Lung (tissue), 12 donors: ENCODE data around the gene CLIC1. TPM values are rescaled to one million over a fixed set of nuclear protein-coding genes. Genes with fewer than 3 reads are reported as not detected.
A peak's percentile ranks its signal among the peaks of the same experiment; 100 is the strongest.

ENCODE experiments used
- ATAC-seq: fragments of 200-7000 bp; cut with Tn5 transposase; one replicate; pipeline ENCODE4 v1.9.1; 2020; ENCODE audit warnings: moderate number of reproducible peaks; ENCODE audit not compliant: insufficient read depth, low FRiP score
- DNase-seq, 3 donors: peaks; one replicate each; pipeline ENCODE4 v3.0.0-alpha.2; 2013 to 2017
- H3K27ac ChIP-seq, 2 donors: one replicate each; pipeline ENCODE4 v1.5.1; 2013; ENCODE audit warnings: mild to moderate bottlenecking in 2 of 2, moderate library complexity in 2 of 2, control low read depth in 1 of 2, inconsistent platforms in 1 of 2, low read depth in 1 of 2, low read length in 1 of 2
- H3K27me3 ChIP-seq, 3 donors: one replicate each; pipeline ENCODE4 v1.5.1; 2013; ENCODE audit warnings: low read length in 2 of 3; ENCODE audit not compliant: control insufficient read depth in 3 of 3, insufficient read depth in 3 of 3
- H3K36me3 ChIP-seq, 4 donors: one replicate each; pipeline ENCODE4 v1.5.1; 2013; ENCODE audit warnings: low read length in 4 of 4, mild to moderate bottlenecking in 1 of 4, moderate library complexity in 1 of 4; ENCODE audit not compliant: control insufficient read depth in 4 of 4, insufficient read depth in 4 of 4
- H3K4me1 ChIP-seq, 5 donors: one replicate each; pipeline ENCODE4 v1.5.1; 2013; ENCODE audit warnings: low read length in 5 of 5, mild to moderate bottlenecking in 2 of 5, moderate library complexity in 1 of 5; ENCODE audit not compliant: control insufficient read depth in 5 of 5, insufficient read depth in 5 of 5
- H3K4me3 ChIP-seq: one replicate; pipeline ENCODE4 v1.5.1; 2013; ENCODE audit warnings: mild to moderate bottlenecking, control low read depth, moderate library complexity
- H3K9ac ChIP-seq, 2 donors: one replicate each; pipeline ENCODE4 v1.5.1; 2013; ENCODE audit warnings: low read length in 2 of 2, control low read depth in 1 of 2; ENCODE audit not compliant: insufficient read depth in 1 of 2
- H3K9me3 ChIP-seq, 4 donors: one replicate each; pipeline ENCODE4 v1.5.1; 2013; ENCODE audit warnings: low read length in 3 of 4, mild to moderate bottlenecking in 1 of 4, moderate library complexity in 1 of 4; ENCODE audit not compliant: control insufficient read depth in 4 of 4, insufficient read depth in 3 of 4
- CTCF ChIP-seq: IDR thresholded peaks from 2 replicates; pipeline ENCODE4 v1.5.1; 2012; ENCODE audit warnings: mild to moderate bottlenecking; ENCODE audit errors: control extremely low read depth, extremely low read depth
- WGBS, 2 donors: extraction: QIAGEN DNeasy Blood & Tissue Kit; methylation state at CpG; one replicate each; pipeline ENCODE4 v1.1.7; 2013; 5-methylcytosine and 5-hydroxymethylcytosine counted together
- polyA plus RNA-seq, 2 donors: library from polyadenylated mRNA; stranded (reverse); fragments of 200-250 nt; gene quantifications; one replicate each; pipeline ENCODE4 v1.2.1, GENCODE V29; 2013
- total RNA-seq, 2 donors: library from RNA; depleted of rRNA in 1 of 2; stranded (reverse); fragments of >200 nt in 1 of 2; gene quantifications; one replicate each; pipeline ENCODE4 v1.2.1, GENCODE V29; 2014 to 2021
- donor health status: control.
- donor health status: control.
- donor health status: Bipolar disorder and iron deficiency.
- donor health status: healthy.
- donor health status: DM: yes; HTN: yes; CAD: no.

Gene CLIC1
- total and polyA plus RNA-seq, 4 donors: 231 to 763 (median 378) TPM

DNA sequence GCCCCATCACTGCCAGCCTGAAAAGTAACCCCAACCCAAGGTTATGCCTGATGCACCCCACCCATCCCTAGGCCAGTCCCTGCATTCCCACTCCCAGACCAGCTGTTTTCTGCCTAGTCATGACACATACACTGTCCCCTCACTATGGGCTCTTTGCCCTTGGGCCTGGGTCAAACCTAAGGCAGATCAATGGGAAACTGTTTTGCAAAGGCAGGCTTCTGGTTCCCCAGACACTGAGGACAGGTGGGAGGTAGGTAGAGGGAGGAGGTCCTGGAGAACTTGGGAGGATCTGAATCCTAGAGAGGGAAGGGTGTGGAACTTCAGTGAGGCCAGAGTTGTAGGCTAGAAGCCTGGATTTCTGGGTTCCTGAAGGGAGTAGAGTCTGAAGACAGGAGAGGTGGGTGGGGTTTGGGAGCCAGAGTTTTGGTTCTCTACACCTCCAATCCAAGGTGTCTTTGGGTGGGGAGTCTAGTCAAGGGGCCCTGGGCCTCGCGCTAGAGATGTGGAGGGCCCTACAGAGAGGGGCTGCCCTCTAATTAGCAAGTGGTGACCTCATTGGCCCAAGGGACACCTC lies 2.0 kb downstream of the CLIC1 start:
- no peaks in the 10 kb centered on the region for H3K27me3 ChIP-seq
- WGBS, 2 donors: 4 to 6% methylated on average over 2 of the region's 2 CpGs
- H3K9me3 ChIP-seq: no peaks in the 10 kb centered on the region
- H3K27ac ChIP-seq: peak overlapping the region; percentile 50 to 98
- H3K4me1 ChIP-seq: peaks cover 0 to 38% (median 17%) of the 10 kb centered on the region in 5 donors
- peak overlapping the region; percentile 75 for H3K4me3 ChIP-seq
- no peak for DNase-seq
- no peak for TF ChIP-seq CTCF
- no peak for ATAC-seq
- H3K36me3 ChIP-seq: peaks cover 9 to 24% (median 19%) of the 10 kb centered on the region in 4 donors
- peak overlapping the region; percentile 1 to 92 for H3K9ac ChIP-seq

- no peak overlapping the region for H3K9ac ChIP-seq
- TF ChIP-seq CTCF: no peak
- no peak overlapping the region for H3K4me3 ChIP-seq
- H3K4me1 ChIP-seq: peaks cover 0 to 38% (median 14%) of the 10 kb centered on the region in 5 donors
- no peaks in the 10 kb centered on the region for H3K27me3 ChIP-seq
- 87 to 88% methylated on average over 4 of the region's 4 CpGs for WGBS, 2 donors
- DNase-seq (no peak), ATAC-seq (no peak)
- H3K27ac ChIP-seq: peak overlapping the region in 1 of 2 donors; percentile 98
- H3K9me3 ChIP-seq: no peaks in the 10 kb centered on the region
- peaks cover 9 to 24% (median 19%) of the 10 kb centered on the region in 4 donors for H3K36me3 ChIP-seq
Measured at GRCh38 chr6:31733734-31734133, 2.6 kb downstream of the CLIC1 start.

- Histone ChIP-seq H3K4me3 (no peak overlapping the region), H3K9me3 (no peaks in the 10 kb centered on the region), H3K27me3 (no peaks in the 10 kb centered on the region), H3K9ac (no peak overlapping the region), H3K36me3 (peaks cover 9 to 34% (median 26%) of the 10 kb centered on the region in 4 donors), H3K27ac (no peak overlapping the region), H3K4me1 (peaks cover 0 to 32% (median 11%) of the 10 kb centered on the region in 5 donors)
- ATAC-seq (no peak), DNase-seq (no peak)
- no peak for TF ChIP-seq CTCF
- 59 to 74% methylated on average over 3 of the region's 3 CpGs for WGBS, 2 donors
Measured at GRCh38 chr6:31732029-31732428, 4.3 kb downstream of the CLIC1 start.
